GM12874 (cell line): ENCODE measurements around the gene TRAPPC11.

Experiments
- TF ChIP-seq, protein P1 (sequence below): IDR thresholded peaks from 2 replicates; pipeline ENCODE4 v1.5.1; 2011; ENCODE audit warnings: low read depth, mild to moderate bottlenecking, control low read depth, low read length, moderate library complexity; ENCODE audit not compliant: insufficient read depth

TRAPPC11 gene

GRCh38 chr4:183729430-183730328 is 70.6 kb downstream of the TRAPPC11 start:
- TF ChIP-seq, protein P1, sequence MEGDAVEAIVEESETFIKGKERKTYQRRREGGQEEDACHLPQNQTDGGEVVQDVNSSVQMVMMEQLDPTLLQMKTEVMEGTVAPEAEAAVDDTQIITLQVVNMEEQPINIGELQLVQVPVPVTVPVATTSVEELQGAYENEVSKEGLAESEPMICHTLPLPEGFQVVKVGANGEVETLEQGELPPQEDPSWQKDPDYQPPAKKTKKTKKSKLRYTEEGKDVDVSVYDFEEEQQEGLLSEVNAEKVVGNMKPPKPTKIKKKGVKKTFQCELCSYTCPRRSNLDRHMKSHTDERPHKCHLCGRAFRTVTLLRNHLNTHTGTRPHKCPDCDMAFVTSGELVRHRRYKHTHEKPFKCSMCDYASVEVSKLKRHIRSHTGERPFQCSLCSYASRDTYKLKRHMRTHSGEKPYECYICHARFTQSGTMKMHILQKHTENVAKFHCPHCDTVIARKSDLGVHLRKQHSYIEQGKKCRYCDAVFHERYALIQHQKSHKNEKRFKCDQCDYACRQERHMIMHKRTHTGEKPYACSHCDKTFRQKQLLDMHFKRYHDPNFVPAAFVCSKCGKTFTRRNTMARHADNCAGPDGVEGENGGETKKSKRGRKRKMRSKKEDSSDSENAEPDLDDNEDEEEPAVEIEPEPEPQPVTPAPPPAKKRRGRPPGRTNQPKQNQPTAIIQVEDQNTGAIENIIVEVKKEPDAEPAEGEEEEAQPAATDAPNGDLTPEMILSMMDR: no peak

DNA sequence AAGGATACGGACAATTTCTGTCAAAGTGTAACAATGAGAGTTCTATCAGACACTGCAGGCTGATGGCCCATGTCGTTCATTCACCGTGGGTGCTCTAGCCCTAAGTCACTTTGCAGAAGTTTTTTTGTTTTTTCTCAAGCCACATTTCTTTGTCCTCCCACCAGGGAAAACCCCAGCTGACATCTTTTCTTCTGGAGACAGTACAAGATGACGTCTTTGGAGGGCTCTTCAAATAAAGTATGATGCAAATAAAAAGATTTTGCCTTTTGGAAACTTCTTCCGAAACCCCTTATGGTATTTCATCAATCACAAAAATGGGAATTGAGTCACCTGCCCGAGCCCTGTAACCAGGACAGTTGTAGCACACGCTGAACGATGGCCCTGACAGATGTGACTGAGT is 73.2 kb downstream of the TRAPPC11 start:
- TF ChIP-seq, protein P1: no peak

GRCh38 chr4:183733181-183733580 is 74.1 kb downstream of the TRAPPC11 start:
- TF ChIP-seq, protein P1: no peak

DNA sequence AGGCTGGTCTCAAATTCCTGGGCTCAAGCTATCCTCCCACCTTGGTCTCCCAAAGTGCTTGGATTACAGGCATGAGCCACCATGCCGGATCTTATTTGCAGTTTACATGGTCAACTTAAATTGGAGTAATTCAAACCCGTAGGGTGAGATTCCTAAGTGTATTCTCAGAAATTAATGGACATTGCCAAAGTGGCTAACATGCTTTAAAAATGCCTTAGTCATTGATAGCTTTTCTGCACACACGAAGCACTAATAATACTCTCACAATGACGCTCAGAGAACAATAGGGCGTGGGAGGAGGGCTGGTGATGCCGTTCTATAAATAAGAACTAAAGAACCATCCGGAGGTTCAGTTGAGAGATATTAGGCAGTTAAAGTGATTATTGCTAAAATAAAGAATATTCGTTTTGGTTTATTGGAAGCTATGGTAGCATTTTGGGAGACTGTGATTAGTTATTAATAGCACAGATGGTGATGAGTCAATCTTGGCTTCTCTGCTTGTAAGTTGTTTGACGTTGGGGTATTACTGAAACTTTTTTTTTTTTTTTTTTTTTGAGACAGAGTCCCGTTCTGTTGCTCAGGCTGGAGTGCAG is 79.1 kb downstream of the TRAPPC11 start:
- TF ChIP-seq, protein P1: no peak

- TF ChIP-seq, protein P1: no peak
Observed at GRCh38 chr4:183738961-183739360, 79.9 kb downstream of the TRAPPC11 start.

DNA sequence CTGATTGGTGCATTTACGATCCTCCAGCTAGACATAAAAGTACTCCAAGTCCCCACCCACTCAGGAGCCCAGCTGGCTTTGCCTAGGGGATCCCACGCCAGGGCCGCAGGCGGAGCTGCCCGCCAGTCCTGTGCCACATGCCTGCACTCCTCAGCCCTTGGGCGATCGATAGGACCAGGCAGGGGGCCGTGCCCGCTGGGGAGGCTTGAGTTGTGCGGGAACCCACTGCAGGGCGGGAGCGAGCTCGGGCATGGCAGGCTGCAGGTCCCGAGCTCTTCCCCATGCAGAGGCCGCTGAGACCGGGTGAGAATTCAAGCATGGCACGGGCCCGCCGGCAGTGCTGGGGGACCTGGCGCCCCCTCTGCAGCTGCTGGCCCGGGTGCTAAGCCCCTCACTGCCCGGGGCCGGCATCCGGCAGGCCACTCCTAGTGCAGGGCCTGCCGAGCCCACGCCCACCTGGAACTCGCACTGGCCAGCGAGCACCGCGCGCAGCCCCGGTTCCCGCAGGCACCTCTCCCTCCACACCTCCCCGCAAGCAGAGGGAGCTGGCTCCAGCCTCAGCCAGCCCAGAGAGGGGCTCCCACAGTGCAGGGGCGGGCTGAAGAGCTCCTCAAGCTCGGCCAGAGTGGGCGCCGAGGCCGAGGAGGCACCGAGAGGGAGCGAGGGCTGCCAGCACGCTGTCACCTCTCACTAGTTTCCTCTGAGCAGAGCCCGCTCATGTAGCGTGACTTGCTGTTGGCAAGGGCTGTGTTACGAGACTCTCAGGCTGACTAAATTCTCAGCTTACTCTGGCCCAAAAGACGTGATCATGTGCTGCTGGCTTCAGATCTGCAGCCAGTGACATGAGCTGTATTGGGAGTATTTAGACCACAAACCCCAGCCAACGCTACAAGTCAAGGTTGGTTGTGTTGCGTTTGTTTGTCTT is 87.5 kb downstream of the TRAPPC11 start:
- TF ChIP-seq, protein P1: no peak

- TF ChIP-seq, protein P1: no peak
Observed at GRCh38 chr4:183747380-183747779, 88.3 kb downstream of the TRAPPC11 start.
